GM12878 (cell line): Measurements from ENCODE around the gene KIZ. TPM values are rescaled to one million over a fixed set of nuclear protein-coding genes. Genes with fewer than 3 reads are reported as not detected.

Experiments used
- ATAC-seq: fragments of 200-7000 bp; cut with Tn5 transposase; 3 replicates; pipeline ENCODE4 v1.9.1; 2020; ENCODE audit warnings: mild to moderate bottlenecking, moderate library complexity
- BruUV-seq: library from RNA; stranded (reverse); fragments of 400-500 nt; replicated peaks from 2 replicates; lab custom pipeline; 2021; lab: Mats Ljungman, UMichigan
- CTCF ChIA-PET: fragments of 300-600 bp; sonication (Branson Sonifier 250); formaldehyde crosslinking; extraction: SDS; loops from one replicate; lab custom pipeline; 2021; ENCODE audit warnings: inconsistent platforms; lab: Yijun Ruan, JAX
- POLR2A ChIA-PET: fragments of 350-600 bp; formaldehyde crosslinking; extraction: SDS; loops from one replicate; lab custom pipeline; 2021; ENCODE audit warnings: inconsistent platforms; lab: Charles Lee
- RAD21 ChIA-PET: fragments of 300-600 bp; sonication (Branson Sonifier 250); formaldehyde crosslinking; loops from one replicate; lab custom pipeline; 2023; ENCODE audit warnings: antibody characterized with exemption; ENCODE audit not compliant: unreplicated experiment; lab: Charles Lee
- SMC1A ChIA-PET: fragments of 300-600 bp; sonication (Branson Sonifier 250); formaldehyde crosslinking; loops from one replicate; lab custom pipeline; 2023; ENCODE audit not compliant: unreplicated experiment, uncharacterized antibody; lab: Charles Lee
- DNase-seq: peaks from one replicate; pipeline ENCODE4 v3.0.0-alpha.2; 2011; ENCODE audit warnings: low read depth, low spot score
- FAIRE-seq: peaks from 3 replicates; lab custom pipeline; 2011; peaks lifted over from hg19 to GRCh38; lab: Jason Lieb, UNC
- H2AFZ ChIP-seq: 2 replicates; pipeline ENCODE4 v1.6.0; 2011; ENCODE audit warnings: low read depth, low read length, control low read depth; ENCODE audit not compliant: control insufficient read depth
- H3K27ac ChIP-seq: 2 replicates; pipeline ENCODE4 v1.5.1; 2011; ENCODE audit warnings: control low read depth; ENCODE audit not compliant: control insufficient read depth, insufficient read depth
- H3K27me3 ChIP-seq, 2 experiments: replicated peaks in 1 of 2; 2 replicates each; pipeline versions ENCODE4 v1.6.0 to v1.6.1; 2011; ENCODE audit warnings: low read length in 1 of 2; ENCODE audit not compliant: control insufficient read depth in 2 of 2, insufficient read depth in 2 of 2
- H3K36me3 ChIP-seq, 2 experiments: 2 replicates each; pipeline ENCODE4 v1.5.1; 2011; ENCODE audit warnings: low read length in 1 of 2; ENCODE audit not compliant: control insufficient read depth in 2 of 2, insufficient read depth in 2 of 2
- H3K4me1 ChIP-seq: 2 replicates; pipeline ENCODE4 v1.6.1; 2011; ENCODE audit warnings: mild to moderate bottlenecking, low read length, moderate library complexity, mixed read lengths; ENCODE audit not compliant: control insufficient read depth, insufficient read depth
- H3K4me2 ChIP-seq: 2 replicates; pipeline ENCODE4 v1.6.0; 2011; ENCODE audit warnings: control low read depth; ENCODE audit not compliant: control insufficient read depth, insufficient read depth
- H3K4me3 ChIP-seq: fragments of 200-600 bp; sonication (generic); 2 replicates; pipeline ENCODE4 v1.5.1; 2016
- H3K79me2 ChIP-seq: 2 replicates; pipeline ENCODE4 v1.6.0; 2011; ENCODE audit warnings: low read length; ENCODE audit not compliant: control insufficient read depth, insufficient read depth
- H3K9ac ChIP-seq: 2 replicates; pipeline ENCODE4 v1.8.0; 2011; ENCODE audit warnings: low read length, control low read depth, mixed read lengths; ENCODE audit not compliant: control insufficient read depth, insufficient read depth
- H3K9me3 ChIP-seq: replicated peaks from 3 replicates; pipeline ENCODE4 v1.5.1; 2011; ENCODE audit warnings: mild to moderate bottlenecking, low read length; ENCODE audit not compliant: control insufficient read depth, insufficient read depth
- H4K20me1 ChIP-seq: 2 replicates; pipeline ENCODE4 v1.6.0; 2011; ENCODE audit not compliant: control insufficient read depth, insufficient read depth
- ATF3 ChIP-seq: IDR thresholded peaks from 2 replicates; pipeline ENCODE4 v1.6.1; 2011; ENCODE audit warnings: low read depth, mild to moderate bottlenecking, low read length, moderate library complexity, borderline replicate concordance; ENCODE audit errors: extremely low read depth
- BACH1 ChIP-seq: fragments of 450-650 bp; IDR thresholded peaks from 2 replicates; pipeline ENCODE4 v1.6.1; 2017; ENCODE audit warnings: mild to moderate bottlenecking, borderline replicate concordance
- BCL3 ChIP-seq: IDR thresholded peaks from 2 replicates; pipeline ENCODE4 v1.6.1; 2011; ENCODE audit warnings: borderline replicate concordance, low read depth, mild to moderate bottlenecking, moderate library complexity, low read length; ENCODE audit not compliant: insufficient read depth, poor library complexity, severe bottlenecking
- EP300 ChIP-seq, 2 experiments: fragments of 150-350 bp in 1 of 2; IDR thresholded peaks; 2 replicates each; pipeline ENCODE4 v1.6.1; 2011 to 2012; ENCODE audit warnings: low read depth in 2 of 2, low read length in 2 of 2, borderline replicate concordance in 1 of 2, improper control_type of control experiment in 1 of 2, inconsistent platforms in 1 of 2; ENCODE audit not compliant: control insufficient read depth in 1 of 2
- FOXM1 ChIP-seq: IDR thresholded peaks from 2 replicates; pipeline ENCODE4 v1.6.1; 2012; ENCODE audit warnings: low read depth, mild to moderate bottlenecking, inconsistent platforms, low read length, moderate library complexity
- JUND ChIP-seq: IDR thresholded peaks from 2 replicates; pipeline ENCODE4 v1.6.1; 2012; ENCODE audit warnings: low read depth, mild to moderate bottlenecking, low read length, improper control_type of control experiment, moderate library complexity
- KDM1A ChIP-seq: fragments of 200-600 bp; sonication (generic); IDR thresholded peaks from 2 replicates; pipeline ENCODE4 v1.6.1; 2016; ENCODE audit warnings: borderline replicate concordance
- MYB ChIP-seq: fragments of 150-350 bp; IDR thresholded peaks from 2 replicates; pipeline ENCODE4 v1.6.1; 2014; ENCODE audit warnings: mild to moderate bottlenecking, low read depth, low read length, borderline replicate concordance
- NFXL1 ChIP-seq: fragments of 450-650 bp; IDR thresholded peaks from 2 replicates; pipeline ENCODE4 v1.6.1; 2017; ENCODE audit warnings: antibody characterized with exemption, mild to moderate bottlenecking, borderline replicate concordance
- NFYA ChIP-seq: IDR thresholded peaks from 2 replicates; pipeline ENCODE4 v1.6.1; 2011; ENCODE audit warnings: low read depth, mild to moderate bottlenecking, low read length, improper control_type of control experiment, borderline replicate concordance
- NR2C2 ChIP-seq: IDR thresholded peaks from 2 replicates; pipeline ENCODE4 v1.6.1; 2011; ENCODE audit warnings: borderline replicate concordance, low read depth; ENCODE audit not compliant: control insufficient read depth, insufficient read length
- NR2F1 ChIP-seq: fragments of 450-650 bp; conservative IDR thresholded peaks from 2 replicates; pipeline ENCODE4 v1.6.1; 2017; ENCODE audit warnings: mild to moderate bottlenecking
- POU2F2 ChIP-seq: IDR thresholded peaks from 3 replicates; pipeline ENCODE4 v1.6.1; 2011; ENCODE audit warnings: low read depth, mild to moderate bottlenecking, low read length, borderline replicate concordance
- RELB ChIP-seq: fragments of 450-650 bp; IDR thresholded peaks from 2 replicates; pipeline ENCODE4 v1.6.1; 2017; ENCODE audit warnings: low read depth, mild to moderate bottlenecking, moderate library complexity
- SMAD5 ChIP-seq: IDR thresholded peaks from 2 replicates; pipeline ENCODE4 v1.6.1; 2016; ENCODE audit warnings: antibody characterized with exemption, low read depth
- SRF ChIP-seq, 2 experiments: IDR thresholded peaks; 2 replicates each; pipeline ENCODE4 v1.6.1; 2011; ENCODE audit warnings: low read depth in 2 of 2, low read length in 2 of 2, mild to moderate bottlenecking in 1 of 2, moderate library complexity in 1 of 2
- YY1 ChIP-seq: IDR thresholded peaks from 2 replicates; pipeline ENCODE4 v1.6.1; 2011; ENCODE audit warnings: low read depth, mild to moderate bottlenecking, low read length
- whole genome bisulfite sequencing: methylation state at CpG from one replicate; pipeline ENCODE4 v1.1.6; 2016; ENCODE audit warnings: low lambda C conversion rate; ENCODE audit not compliant: insufficient replicate concordance, insufficient coverage; ENCODE audit errors: missing lambda C conversion rate; 5-methylcytosine and 5-hydroxymethylcytosine counted together
- in situ Hi-C: fragments of 300-500 bp; cut with MboI; formaldehyde crosslinking; loops from 9 replicates; pipeline ENCODE4 v1.14.3; 2018; ENCODE audit warnings: mixed read lengths
- intact Hi-C: fragments of 100-400 bp; cut with micrococcal nuclease; formaldehyde crosslinking; loops from one replicate; pipeline ENCODE4 v1.14.2; 2022; ENCODE audit not compliant: unreplicated experiment
- polyA plus RNA-seq, 11 experiments: library from polyadenylated mRNA; depleted of rRNA in 4 of 11; unstranded in 6 of 11; stranded (reverse) in 5 of 11; fragments of >200 nt; fragmentation: Nextera tagmentation in 4 of 11; fragmentation: Illumina TruSeq in 1 of 11; extraction: Ambion mirVana in 4 of 11; extraction: Trizol in 1 of 11; gene quantifications; 1 replicate in 1 of 11; 2 replicates in 10 of 11; pipeline versions ENCODE4 v1.2.1 to v1.2.3, GENCODE V29; 2011 to 2016; ENCODE audit warnings: inconsistent platforms in 2 of 11, missing spikeins in 2 of 11, low read depth in 1 of 11
- total RNA-seq, 4 experiments: library from RNA; depleted of rRNA in 3 of 4; stranded (reverse); fragments of >200 nt in 3 of 4; fragmentation: Illumina TruSeq in 1 of 4; extraction: Trizol in 1 of 4; gene quantifications; 2 replicates each; pipeline versions ENCODE4 v1.2.1 to v1.2.3, GENCODE V29; 2013 to 2021

KIZ gene
- total and polyA plus RNA-seq, 10 of the 15 experiments (the other 5 are each of a cell fraction or from before 2014, with no cell fraction given): 2.7 to 11.0 (median 7.3) TPM

- TF ChIP-seq NFYA (no peak), NR2F1 (no peak)
Observed at GRCh38 chr20:21141825-21142224, 15.9 kb downstream of the KIZ start (continued).

GRCh38 chr20:21143194-21143890 lies 17.5 kb downstream of the KIZ start:
- Histone ChIP-seq H3K9ac (no peak overlapping the region), H3K4me2 (no peak overlapping the region), H3K27me3 (no peaks in the 10 kb centered on the region; a peak in 1 of 4 replicates), H3K36me3 (no peaks in the 10 kb centered on the region; a peak in 1 of 4 replicates), H3K4me1 (no peaks in the 10 kb centered on the region), H2AFZ (no peak overlapping the region), H3K27ac (no peak overlapping the region), H3K79me2 (no peaks in the 10 kb centered on the region), H4K20me1 (no peaks in the 10 kb centered on the region), H3K4me3 (no peak overlapping the region), H3K9me3 (no peaks in the 10 kb centered on the region)
- POLR2A ChIA-PET: no interaction called here
- intact Hi-C loops: no loop called here
- SMC1A ChIA-PET: interaction anchor here (1.4 kb wide), 1 partner anchor 17 kb away, joined by 3 read pairs; no protein-coding TSS in a partner anchor
- ATAC-seq (no peak), FAIRE-seq (no peak), DNase-seq (no peak)
- CTCF ChIA-PET: no interaction called here
- BruUV-seq: no TSS peak
- in situ Hi-C loops: loop anchor here (10.0 kb wide), 1 partner anchor 61 kb away; no protein-coding TSS in a partner anchor
- RAD21 ChIA-PET: no interaction called here
- WGBS: 92% methylated on average over 7 of the region's 7 CpGs
- TF ChIP-seq SRF (IDR thresholded peaks at IDR 0.05; ENCODE audit: low read depth in 2 of 2, low read length in 2 of 2) (no peak), BACH1 (no peak), FOXM1 (no peak), JUND (no peak), POU2F2 (no peak), MYB (no peak), KDM1A (no peak), NR2C2 (no peak), SMAD5 (no peak), BCL3 (no peak), YY1 (no peak), NFXL1 (no peak), RELB (no peak), ATF3 (no peak), EP300 (IDR thresholded peaks at IDR 0.05; ENCODE audit: borderline replicate concordance in 1 of 2, control insufficient read depth in 1 of 2, low read depth in 2 of 2, low read length in 2 of 2) (no peak)
